K562 (cell line): Measurements from ENCODE around the gene PRKCE. TPM values are rescaled to one million over a fixed set of nuclear protein-coding genes. Genes with fewer than 3 reads are reported as not detected.

Experiments used
- ATAC-seq: fragments of 200-7000 bp; cut with Tn5 transposase; 3 replicates; pipeline ENCODE4 v1.9.1; 2020; ENCODE audit warnings: moderate library complexity
- BruUV-seq: library from RNA; stranded (reverse); fragments of 400-500 nt; replicated peaks from 2 replicates; lab custom pipeline; 2021; lab: Mats Ljungman, UMichigan
- CTCF ChIA-PET: fragments of 300-600 bp; formaldehyde crosslinking; extraction: SDS; loops from one replicate; lab custom pipeline; 2021; ENCODE audit warnings: low intra/inter-chr PET ratio; lab: Yijun Ruan, JAX
- POLR2A ChIA-PET: fragments of 300-600, 350-650 bp; sonication (Branson Sonifier 250); formaldehyde crosslinking; extraction: SDS; loops from one replicate; lab custom pipeline; 2021; ENCODE audit warnings: antibody characterized with exemption, inconsistent platforms; lab: Yijun Ruan, JAX
- DNase-seq, 4 experiments: peaks; one replicate each; pipeline versions ENCODE4 v3.0.0 to v3.0.0-alpha.2; 2011 to 2018; ENCODE audit warnings: low spot score in 3 of 4, mixed read lengths in 3 of 4; ENCODE audit errors: extremely low read depth in 1 of 4
- FAIRE-seq: peaks from 2 replicates; lab custom pipeline; 2011; peaks lifted over from hg19 to GRCh38; lab: Jason Lieb, UNC
- H2AFZ ChIP-seq: 2 replicates; pipeline ENCODE4 v1.6.0; 2011; ENCODE audit warnings: low read depth, low read length, control low read depth, inconsistent platforms
- H3K27ac ChIP-seq: fragments of 200-600 bp; 3 replicates; pipeline ENCODE4 v1.8.0; 2011; ENCODE audit warnings: low read depth, mild to moderate bottlenecking, control low read depth, inconsistent platforms, low read length, moderate library complexity, mixed read lengths; ENCODE audit errors: extremely low read depth
- H3K27me3 ChIP-seq, 2 experiments: fragments of 300-600 bp in 1 of 2; 2 replicates in 1 of 2; 3 replicates in 1 of 2; pipeline versions ENCODE4 v1.6.0 to v1.8.0; 2011; ENCODE audit warnings: inconsistent platforms in 2 of 2, low read length in 2 of 2, mild to moderate bottlenecking in 1 of 2, mixed read lengths in 1 of 2, moderate library complexity in 1 of 2; ENCODE audit not compliant: control insufficient read depth in 2 of 2, insufficient read depth in 2 of 2
- H3K36me3 ChIP-seq: fragments of 300-600 bp; 3 replicates; pipeline ENCODE4 v1.8.0; 2011; ENCODE audit warnings: mild to moderate bottlenecking, low read length, inconsistent platforms; ENCODE audit not compliant: control insufficient read depth, insufficient read depth
- H3K4me1 ChIP-seq, 2 experiments: fragments of 200-600 bp in 1 of 2; replicated peaks in 1 of 2; 2 replicates in 1 of 2; 3 replicates in 1 of 2; pipeline versions ENCODE4 v1.5.1 to v1.8.0; 2011; ENCODE audit warnings: inconsistent platforms in 2 of 2, low read length in 2 of 2, mild to moderate bottlenecking in 1 of 2, mixed read lengths in 1 of 2, moderate library complexity in 1 of 2; ENCODE audit not compliant: control insufficient read depth in 2 of 2, insufficient read depth in 2 of 2
- H3K4me2 ChIP-seq: 2 replicates; pipeline ENCODE4 v1.6.1; 2011; ENCODE audit warnings: low read length, control low read depth, inconsistent platforms, mixed read lengths; ENCODE audit not compliant: insufficient read depth
- H3K4me3 ChIP-seq: fragments of 200-600 bp; sonication (generic), shearing (Covaris generic); 2 replicates; pipeline ENCODE4 v1.5.1; 2016; ENCODE audit warnings: control low read depth, inconsistent platforms
- H3K79me2 ChIP-seq: fragments of 200-600 bp; 3 replicates; pipeline ENCODE4 v1.8.0; 2011; ENCODE audit warnings: low read length, inconsistent platforms; ENCODE audit not compliant: control insufficient read depth, insufficient read depth
- H3K9ac ChIP-seq, 2 experiments: 2 replicates each; pipeline versions ENCODE4 v1.6.0 to v1.6.1; 2011; ENCODE audit warnings: low read depth in 2 of 2, low read length in 2 of 2, control low read depth in 1 of 2, inconsistent platforms in 1 of 2, mild to moderate bottlenecking in 1 of 2, mixed read lengths in 1 of 2; ENCODE audit not compliant: insufficient read depth in 1 of 2
- H3K9me1 ChIP-seq: one replicate; pipeline ENCODE4 v1.6.0; 2011; ENCODE audit warnings: inconsistent platforms, mild to moderate bottlenecking, low read length, moderate library complexity; ENCODE audit not compliant: control insufficient read depth, insufficient read depth
- H3K9me3 ChIP-seq: replicated peaks from 2 replicates; pipeline ENCODE4 v1.5.1; 2011; ENCODE audit warnings: low read depth, low read length, inconsistent platforms; ENCODE audit not compliant: control insufficient read depth, insufficient read depth
- H4K20me1 ChIP-seq: replicated peaks from 2 replicates; pipeline ENCODE4 v1.6.1; 2011; ENCODE audit warnings: low read length, inconsistent platforms, mixed read lengths; ENCODE audit not compliant: control insufficient read depth, insufficient read depth
- NCOR1 ChIP-seq: fragments of 450-650 bp; IDR thresholded peaks from 2 replicates; pipeline ENCODE4 v1.6.1; 2016; ENCODE audit warnings: mild to moderate bottlenecking, moderate library complexity
- NFIC ChIP-seq: fragments of 450-650 bp; IDR thresholded peaks from 2 replicates; pipeline ENCODE4 v1.6.1; 2017; ENCODE audit warnings: mild to moderate bottlenecking, inconsistent platforms
- SMAD4 ChIP-seq: fragments of 250-450 bp; sonication (Bioruptor Pico); conservative IDR thresholded peaks from 2 replicates; pipeline ENCODE4 v1.8.0; 2021; ENCODE audit warnings: inconsistent platforms, mild to moderate bottlenecking, moderate library complexity
- ZNF77 ChIP-seq: fragments of 250-450 bp; sonication (Bioruptor Pico); IDR thresholded peaks from 2 replicates; pipeline ENCODE4 v1.5.0; 2020
- WGBS: fragments of 100-300 bp; shearing (Covaris generic); methylation state at CpG from one replicate; pipeline ENCODE4 v1.1.6; 2016; ENCODE audit warnings: low coverage, mixed read lengths; ENCODE audit not compliant: insufficient coverage; ENCODE audit errors: missing lambda C conversion rate; 5-methylcytosine and 5-hydroxymethylcytosine counted together
- in situ Hi-C: fragments of 300-500 bp; cut with MboI; formaldehyde crosslinking; loops from 4 replicates; pipeline ENCODE4 v1.15.0; 2018; ENCODE audit warnings: inconsistent platforms, mixed read lengths
- intact Hi-C: fragments of 100-400 bp; cut with micrococcal nuclease; formaldehyde crosslinking; loops from 2 replicates; pipeline ENCODE4 v1.14.2; 2022
- polyA plus RNA-seq, 8 experiments: library from polyadenylated mRNA; depleted of rRNA in 4 of 8; stranded (reverse) in 5 of 8; unstranded in 3 of 8; fragments of >200 nt; fragmentation: Nextera tagmentation in 2 of 8; fragmentation: Illumina TruSeq in 1 of 8; extraction: Ambion mirVana in 2 of 8; extraction: Trizol in 1 of 8; gene quantifications; 2 replicates each; pipeline versions ENCODE4 v1.2.1 to v1.2.3, GENCODE V29; 2011 to 2014; ENCODE audit warnings: inconsistent platforms in 1 of 8, missing spikeins in 1 of 8
- total RNA-seq, 7 experiments: library from RNA; depleted of rRNA in 6 of 7; stranded (reverse); fragments of >200 nt in 6 of 7; fragmentation: Illumina TruSeq in 2 of 7; extraction: Trizol in 2 of 7; gene quantifications; 2 replicates each; pipeline versions ENCODE4 v1.2.1 to v1.2.3, GENCODE V29; 2011 to 2021; ENCODE audit warnings: low replicate concordance in 1 of 7
- TF ChIP-seq, protein P1 (sequence below): sonication (generic); formaldehyde crosslinking; IDR thresholded peaks from 2 replicates; pipeline ENCODE4 v1.8.0; 2022; ENCODE audit warnings: mild to moderate bottlenecking, missing genetic modification reagents, borderline replicate concordance

Gene PRKCE
- total and polyA plus RNA-seq, 9 of the 15 experiments (the other 6 are each of a cell fraction or from before 2014, with no cell fraction given) = 0.06 to 1.0 (median 0.22) TPM; not detected in 1

DNA sequence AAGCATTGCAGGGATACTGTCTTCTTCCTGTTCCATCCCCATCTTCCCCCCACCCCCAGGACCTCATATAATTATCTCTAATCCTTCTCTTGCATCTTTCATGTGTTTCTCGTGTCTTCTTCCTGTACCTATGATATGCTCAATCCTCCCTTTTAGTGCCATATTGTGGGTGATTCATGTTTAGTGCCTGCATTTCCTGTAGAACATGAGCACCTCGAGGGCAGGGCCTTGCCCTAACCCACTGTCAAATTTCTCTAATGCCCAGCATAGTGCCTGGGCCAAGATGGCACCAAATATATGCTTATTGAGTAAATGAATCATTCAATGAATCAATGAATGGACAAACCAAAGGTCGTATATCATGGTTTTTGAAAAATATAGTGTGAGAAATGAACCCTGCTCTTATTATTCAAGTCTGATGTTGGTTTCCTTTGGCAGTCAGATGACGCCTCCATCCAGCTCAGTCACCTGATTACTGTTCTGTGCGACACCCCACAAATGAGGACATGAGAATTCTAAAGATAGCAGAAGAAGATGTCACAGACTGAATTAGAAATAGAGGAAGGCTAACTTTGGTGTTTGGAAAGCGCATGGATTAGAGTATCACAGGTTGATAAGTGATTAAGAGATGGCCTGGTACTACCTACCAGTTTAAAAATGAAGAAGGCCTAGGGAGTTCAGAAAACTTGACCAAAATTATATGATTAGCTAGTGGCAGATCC is 278.4 kb downstream of the PRKCE start:
- no TSS peak for BruUV-seq
- Histone ChIP-seq H3K79me2 (no peaks in the 10 kb centered on the region), H3K9me1 (no peaks in the 10 kb centered on the region), H3K4me3 (no peak overlapping the region), H3K4me2 (no peak overlapping the region), H3K9ac (no peak overlapping the region), H4K20me1 (no peaks in the 10 kb centered on the region), H3K27ac (no peak overlapping the region), H3K9me3 (no peaks in the 10 kb centered on the region), H3K36me3 (no peaks in the 10 kb centered on the region), H2AFZ (no peak overlapping the region), H3K27me3 (peaks cover 0 to 15% of the 10 kb centered on the region in 2 experiments; a peak in 3 of 5 replicates), H3K4me1 (no peaks in the 10 kb centered on the region)
- CTCF ChIA-PET = no interaction called here
- no peak for ATAC-seq
- intact Hi-C loops (no loop called here), in situ Hi-C loops (no loop called here)
- FAIRE-seq = no peak
- POLR2A ChIA-PET = no interaction called here
- TF ChIP-seq, protein P1, sequence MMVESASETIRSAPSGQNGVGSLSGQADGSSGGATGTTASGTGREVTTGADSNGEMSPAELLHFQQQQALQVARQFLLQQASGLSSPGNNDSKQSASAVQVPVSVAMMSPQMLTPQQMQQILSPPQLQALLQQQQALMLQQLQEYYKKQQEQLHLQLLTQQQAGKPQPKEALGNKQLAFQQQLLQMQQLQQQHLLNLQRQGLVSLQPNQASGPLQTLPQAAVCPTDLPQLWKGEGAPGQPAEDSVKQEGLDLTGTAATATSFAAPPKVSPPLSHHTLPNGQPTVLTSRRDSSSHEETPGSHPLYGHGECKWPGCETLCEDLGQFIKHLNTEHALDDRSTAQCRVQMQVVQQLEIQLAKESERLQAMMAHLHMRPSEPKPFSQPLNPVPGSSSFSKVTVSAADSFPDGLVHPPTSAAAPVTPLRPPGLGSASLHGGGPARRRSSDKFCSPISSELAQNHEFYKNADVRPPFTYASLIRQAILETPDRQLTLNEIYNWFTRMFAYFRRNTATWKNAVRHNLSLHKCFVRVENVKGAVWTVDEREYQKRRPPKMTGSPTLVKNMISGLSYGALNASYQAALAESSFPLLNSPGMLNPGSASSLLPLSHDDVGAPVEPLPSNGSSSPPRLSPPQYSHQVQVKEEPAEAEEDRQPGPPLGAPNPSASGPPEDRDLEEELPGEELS (CRISPR knock-in tag) = no peak
- TF ChIP-seq SMAD4 (CRISPR knock-in tag) = no peak
- no peak for TF ChIP-seq NCOR1
- no peak for TF ChIP-seq ZNF77
- TF ChIP-seq NFIC = no peak
- under 1% methylated on average over 6 of the region's 6 CpGs for WGBS
- no peak for DNase-seq
